ENCODE results near the gene IFT57. TPM values are rescaled to one million over a fixed set of nuclear protein-coding genes. Genes with fewer than 3 reads are reported as not detected.

The IFT57 gene
- total and polyA plus RNA-seq, 8 donors = 68.8 to 273 (median 80.8) TPM

DNA sequence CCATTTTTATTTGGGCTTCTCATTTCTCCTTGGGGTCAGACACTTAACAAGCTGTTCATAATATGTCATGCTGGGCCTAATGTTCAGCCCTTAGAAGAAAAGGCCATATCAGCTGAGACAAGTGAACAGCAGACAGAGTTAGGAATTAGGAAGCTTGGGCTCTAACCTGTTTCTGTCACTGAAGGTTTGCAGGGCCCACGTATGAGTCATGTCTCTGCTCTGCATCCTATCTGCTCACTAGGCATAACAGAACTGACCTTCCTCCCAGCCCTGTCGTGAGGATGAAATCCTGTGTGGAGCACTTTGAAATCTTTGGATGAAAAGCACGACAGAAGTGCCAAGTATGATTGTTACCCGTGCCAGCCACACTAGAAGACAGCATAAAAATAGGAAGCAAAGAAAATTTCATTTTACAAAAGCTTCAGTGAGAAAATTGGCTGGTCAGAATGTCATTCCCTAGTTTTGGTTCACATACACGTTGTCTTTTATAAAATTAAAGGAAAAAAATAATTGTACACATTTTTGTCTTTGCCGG is 104.9 kb downstream of the IFT57 start:
- DNase-seq (no peak), ATAC-seq (no peak)
- Histone ChIP-seq H3K4me1 (peaks cover 0 to 8% of the 10 kb centered on the region in 2 donors), H3K9me3 (no peaks in the 10 kb centered on the region), H3K36me3 (no peaks in the 10 kb centered on the region), H3K27ac (no peak overlapping the region), H3K27me3 (no peaks in the 10 kb centered on the region), H3K4me3 (no peak overlapping the region)
- intact Hi-C loops (cut with DNase I) = no loop called here
- TF ChIP-seq, protein P1, sequence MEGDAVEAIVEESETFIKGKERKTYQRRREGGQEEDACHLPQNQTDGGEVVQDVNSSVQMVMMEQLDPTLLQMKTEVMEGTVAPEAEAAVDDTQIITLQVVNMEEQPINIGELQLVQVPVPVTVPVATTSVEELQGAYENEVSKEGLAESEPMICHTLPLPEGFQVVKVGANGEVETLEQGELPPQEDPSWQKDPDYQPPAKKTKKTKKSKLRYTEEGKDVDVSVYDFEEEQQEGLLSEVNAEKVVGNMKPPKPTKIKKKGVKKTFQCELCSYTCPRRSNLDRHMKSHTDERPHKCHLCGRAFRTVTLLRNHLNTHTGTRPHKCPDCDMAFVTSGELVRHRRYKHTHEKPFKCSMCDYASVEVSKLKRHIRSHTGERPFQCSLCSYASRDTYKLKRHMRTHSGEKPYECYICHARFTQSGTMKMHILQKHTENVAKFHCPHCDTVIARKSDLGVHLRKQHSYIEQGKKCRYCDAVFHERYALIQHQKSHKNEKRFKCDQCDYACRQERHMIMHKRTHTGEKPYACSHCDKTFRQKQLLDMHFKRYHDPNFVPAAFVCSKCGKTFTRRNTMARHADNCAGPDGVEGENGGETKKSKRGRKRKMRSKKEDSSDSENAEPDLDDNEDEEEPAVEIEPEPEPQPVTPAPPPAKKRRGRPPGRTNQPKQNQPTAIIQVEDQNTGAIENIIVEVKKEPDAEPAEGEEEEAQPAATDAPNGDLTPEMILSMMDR (IDR thresholded peaks at IDR 0.05) = no peak

DNA sequence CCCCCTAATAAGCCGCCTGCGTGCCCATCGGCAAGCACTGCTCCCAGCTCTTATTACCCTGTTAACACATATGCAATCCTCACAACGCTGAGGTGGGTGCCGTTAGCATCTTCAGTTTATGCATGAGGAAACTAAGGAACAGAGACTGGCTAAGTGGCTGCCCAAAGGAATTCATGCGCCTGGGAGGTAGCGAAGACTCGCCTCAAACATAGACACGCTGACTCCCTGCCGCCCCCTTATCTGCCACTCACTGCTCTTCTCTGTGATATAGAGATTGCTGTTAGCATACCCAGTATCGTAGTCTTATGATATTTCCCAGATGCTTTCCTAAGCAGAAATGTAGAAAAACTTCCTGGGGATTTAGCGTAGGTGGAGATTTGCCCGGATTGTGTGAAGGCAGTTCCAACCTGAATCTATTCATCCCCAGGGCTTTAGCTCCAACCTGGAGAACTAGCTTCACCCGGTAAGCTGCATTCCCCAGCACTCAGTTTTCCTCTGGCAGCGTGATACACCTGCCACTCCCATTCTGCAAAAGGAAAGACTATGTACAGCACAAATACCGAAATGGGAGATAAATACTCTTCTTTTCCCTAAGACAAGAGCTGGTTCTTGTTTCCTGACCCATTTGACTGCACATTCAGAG is 107.7 kb downstream of the IFT57 start:
- no peaks in the 10 kb centered on the region for H3K4me1 ChIP-seq
- H3K27me3 ChIP-seq = no peaks in the 10 kb centered on the region
- no peak for DNase-seq
- ATAC-seq = no peak
- TF ChIP-seq, protein P1 (IDR thresholded peaks at IDR 0.05) = no peak
- H3K4me3 ChIP-seq = no peak overlapping the region
- no peaks in the 10 kb centered on the region for H3K9me3 ChIP-seq
- no peak overlapping the region for H3K27ac ChIP-seq
- no peaks in the 10 kb centered on the region for H3K36me3 ChIP-seq
- intact Hi-C loops (cut with DNase I) = no loop called here

DNA sequence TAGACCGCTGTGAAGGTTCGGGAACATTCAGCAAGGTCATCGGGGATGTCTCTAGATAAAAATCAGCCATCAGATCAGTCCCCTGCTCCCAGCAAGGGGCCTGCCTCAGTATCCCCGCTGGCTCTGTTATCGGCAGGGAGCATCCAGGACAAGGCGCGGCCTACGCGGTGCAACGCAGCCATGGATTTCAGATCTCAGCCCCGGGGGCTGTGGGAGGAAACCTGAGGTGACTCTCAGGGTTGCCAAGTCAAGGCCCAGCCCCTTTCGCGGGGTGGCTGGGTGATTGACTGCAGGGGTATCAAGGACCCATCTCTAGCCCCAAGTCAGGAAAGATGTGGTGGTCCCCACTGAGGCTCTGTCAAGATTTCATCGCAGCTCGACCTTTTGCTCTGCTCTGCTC is 108.2 kb downstream of the IFT57 start:
- Histone ChIP-seq H3K4me3 (no peak overlapping the region), H3K9me3 (no peaks in the 10 kb centered on the region), H3K27ac (no peak overlapping the region), H3K36me3 (no peaks in the 10 kb centered on the region), H3K27me3 (no peaks in the 10 kb centered on the region), H3K4me1 (no peaks in the 10 kb centered on the region)
- TF ChIP-seq, protein P1 (IDR thresholded peaks at IDR 0.05) = no peak
- intact Hi-C loops (cut with DNase I) = no loop called here
- ATAC-seq (no peak), DNase-seq (peak in 1 of 4 donors; percentile 65)

DNA sequence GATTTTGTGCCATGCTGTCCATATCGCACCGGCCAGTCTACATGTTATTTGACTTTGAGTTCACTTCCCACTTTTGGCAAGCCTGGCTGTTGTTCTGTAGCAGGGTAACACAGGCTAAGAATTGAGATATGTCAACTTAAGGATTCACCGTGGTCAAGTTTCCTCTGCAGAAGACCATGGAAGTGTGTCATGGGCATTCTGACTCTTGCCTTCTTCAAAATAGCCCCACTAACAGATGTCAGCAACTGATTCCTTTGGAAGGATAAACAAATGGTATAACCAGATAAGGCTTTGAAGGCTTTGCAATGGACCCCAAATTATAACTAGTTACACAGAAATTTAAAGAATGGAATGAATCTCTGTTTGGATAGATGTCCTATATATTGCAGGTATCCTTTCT is 111.3 kb downstream of the IFT57 start:
- no peaks in the 10 kb centered on the region for H3K36me3 ChIP-seq
- intact Hi-C loops (cut with DNase I) = no loop called here
- DNase-seq (no peak), ATAC-seq (no peak)
- H3K4me3 ChIP-seq = no peak overlapping the region
- H3K27me3 ChIP-seq = no peaks in the 10 kb centered on the region
- H3K9me3 ChIP-seq = no peaks in the 10 kb centered on the region
- TF ChIP-seq, protein P1 (IDR thresholded peaks at IDR 0.05) = no peak
- H3K4me1 ChIP-seq = no peaks in the 10 kb centered on the region
- no peak overlapping the region for H3K27ac ChIP-seq

Other genes starting within 250 kb of the IFT57 start
- 100 to 1,000 TPM; 225 to 356 TPM for gene CD47, start 131.4 kb downstream of the IFT57 start, total RNA-seq
- gene CD47, start 131.4 kb downstream of the IFT57 start, polyA plus RNA-seq (ENCODE audit: insufficient read length in 6 of 6) = 100 to 1,000 TPM; 142 to 201 (median 172) TPM
- 1 to 10 TPM; 1.5 to 2.5 TPM for gene HHLA2, start 74.1 kb upstream of the IFT57 start, total RNA-seq
- 1 to 10 TPM in 4 of 6 donors, under 1 TPM in 2; 0.47 to 3.0 (median 2.4) TPM for gene HHLA2, start 74.1 kb upstream of the IFT57 start, polyA plus RNA-seq (ENCODE audit: insufficient read length in 6 of 6)